ENCODE measurements around the gene NANOS2.
A peak's percentile ranks its signal among the peaks of the same experiment; 100 is the strongest.

The NANOS2 gene

DNA sequence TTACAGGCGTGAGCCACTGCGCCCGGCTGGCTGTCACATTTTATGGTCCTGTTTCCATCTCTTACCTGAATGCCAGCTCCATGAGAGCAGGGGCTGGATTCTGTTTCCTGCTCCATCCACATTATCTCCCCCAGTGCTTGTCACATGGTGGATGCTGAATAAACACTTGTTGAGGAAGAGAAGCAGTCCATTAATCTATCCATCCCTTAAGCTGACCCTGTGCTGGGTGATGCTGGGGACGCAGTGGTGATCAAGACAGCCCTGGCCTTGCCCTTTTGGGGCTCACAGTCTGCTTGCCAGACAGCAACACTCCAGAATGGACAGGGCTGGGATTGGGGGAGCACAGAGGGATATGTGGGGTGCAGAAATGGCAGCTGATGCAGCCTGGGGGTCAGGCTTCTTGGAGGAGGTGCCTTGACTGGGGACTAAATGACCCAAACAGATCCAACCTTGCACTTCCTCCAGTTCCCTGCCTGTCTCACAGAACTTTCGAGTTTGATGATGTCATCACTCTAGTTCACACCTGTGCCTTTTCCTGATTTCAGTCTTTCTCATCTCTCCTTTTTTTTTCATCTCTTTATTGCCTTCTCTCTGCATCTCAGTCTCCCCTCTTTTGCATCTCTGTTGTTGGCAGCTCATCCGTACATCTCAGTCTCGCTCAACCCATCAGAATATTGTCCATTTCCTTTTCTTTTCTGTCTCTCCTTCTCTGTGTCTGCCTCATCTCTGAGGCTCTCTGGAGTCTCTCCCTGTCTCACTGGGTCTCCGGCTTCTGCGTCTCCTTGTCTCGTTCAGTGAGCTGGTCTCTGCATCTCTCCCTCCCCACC lies 33.3 kb downstream of the NANOS2 start:
- Histone ChIP-seq H3K27me3 (ENCODE audit: insufficient read depth, low read length) (no peaks in the 10 kb centered on the region), H3K36me3 (ENCODE audit: insufficient read depth, low read depth, low read length) (no peaks in the 10 kb centered on the region), H3K27ac (ENCODE audit: low read length) (no peak overlapping the region), H3K4me1 (ENCODE audit: insufficient read depth, low read length) (peaks cover 15% of the 10 kb centered on the region; the same call in 1 of the 2 replicates), H3K4me3 (ENCODE audit: low read length) (peak overlapping the region; percentile 65; the same call in 1 of the 2 replicates), H3K9ac (ENCODE audit: low read depth, low read length) (peak overlapping the region; percentile 81; the same call in 1 of the 2 replicates), H3K9me3 (ENCODE audit: insufficient read depth, low read depth, low read length) (no peaks in the 10 kb centered on the region)

GRCh38 chr19:45879971-45880370 lies 34.6 kb downstream of the NANOS2 start:
- no peak overlapping the region for H3K9ac ChIP-seq (ENCODE audit: low read depth, low read length)
- H3K27me3 ChIP-seq (ENCODE audit: insufficient read depth, low read length): no peaks in the 10 kb centered on the region
- H3K9me3 ChIP-seq (ENCODE audit: insufficient read depth, low read depth, low read length): no peaks in the 10 kb centered on the region
- no peak overlapping the region for H3K4me3 ChIP-seq (ENCODE audit: low read length)
- H3K27ac ChIP-seq (ENCODE audit: low read length): no peak overlapping the region
- no peaks in the 10 kb centered on the region for H3K36me3 ChIP-seq (ENCODE audit: insufficient read depth, low read depth, low read length)
- peaks cover 15% of the 10 kb centered on the region; the same call in 1 of the 2 replicates for H3K4me1 ChIP-seq (ENCODE audit: insufficient read depth, low read length)

GRCh38 chr19:45879055-45879454 lies 35.5 kb downstream of the NANOS2 start:
- H3K36me3 ChIP-seq (ENCODE audit: insufficient read depth, low read depth, low read length): no peaks in the 10 kb centered on the region
- no peaks in the 10 kb centered on the region for H3K9me3 ChIP-seq (ENCODE audit: insufficient read depth, low read depth, low read length)
- no peak overlapping the region for H3K4me3 ChIP-seq (ENCODE audit: low read length)
- H3K9ac ChIP-seq (ENCODE audit: low read depth, low read length): no peak overlapping the region
- H3K27ac ChIP-seq (ENCODE audit: low read length): no peak overlapping the region
- H3K4me1 ChIP-seq (ENCODE audit: insufficient read depth, low read length): peaks cover 15% of the 10 kb centered on the region; the same call in 1 of the 2 replicates
- H3K27me3 ChIP-seq (ENCODE audit: insufficient read depth, low read length): no peaks in the 10 kb centered on the region

DNA sequence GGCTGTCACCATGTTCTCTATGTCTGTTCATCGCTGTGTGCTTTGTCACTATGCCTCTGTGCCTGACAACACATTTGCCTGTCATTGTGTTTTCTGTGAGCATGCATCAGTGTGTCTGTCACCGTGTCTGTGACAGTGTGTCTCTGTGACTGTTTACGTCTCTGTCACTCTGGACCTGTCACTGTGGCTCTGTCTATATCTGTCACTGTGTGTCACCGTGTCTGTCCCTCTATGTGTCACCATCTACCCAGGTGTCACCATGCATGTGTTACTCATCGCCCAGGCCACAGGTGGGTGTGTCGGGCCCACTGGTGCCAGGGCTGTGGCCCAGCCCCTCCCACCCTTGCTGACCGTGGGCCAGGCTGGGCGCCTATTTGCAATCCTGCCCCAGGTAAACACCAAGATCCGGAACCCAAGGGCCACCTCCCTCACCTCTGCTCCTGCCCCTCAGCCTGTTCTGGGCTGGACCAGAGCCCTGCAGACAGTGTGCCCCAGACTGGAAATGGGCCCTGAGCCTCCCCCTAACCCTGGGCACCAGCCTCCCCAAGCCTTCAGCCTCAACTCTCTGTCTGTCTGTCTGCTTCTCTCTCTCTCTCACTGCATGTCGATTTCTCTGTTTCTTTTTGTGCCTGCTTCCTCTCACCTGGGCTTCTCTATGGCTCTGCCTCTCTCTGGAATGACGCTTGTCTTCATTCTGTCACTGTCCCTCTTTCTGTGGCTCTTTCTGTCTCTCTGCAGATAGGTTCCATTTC lies 36.4 kb downstream of the NANOS2 start:
- H3K4me3 ChIP-seq (ENCODE audit: low read length): no peak overlapping the region
- peaks cover 15% of the 10 kb centered on the region; the same call in 1 of the 2 replicates for H3K4me1 ChIP-seq (ENCODE audit: insufficient read depth, low read length)
- H3K27ac ChIP-seq (ENCODE audit: low read length): no peak overlapping the region

DNA sequence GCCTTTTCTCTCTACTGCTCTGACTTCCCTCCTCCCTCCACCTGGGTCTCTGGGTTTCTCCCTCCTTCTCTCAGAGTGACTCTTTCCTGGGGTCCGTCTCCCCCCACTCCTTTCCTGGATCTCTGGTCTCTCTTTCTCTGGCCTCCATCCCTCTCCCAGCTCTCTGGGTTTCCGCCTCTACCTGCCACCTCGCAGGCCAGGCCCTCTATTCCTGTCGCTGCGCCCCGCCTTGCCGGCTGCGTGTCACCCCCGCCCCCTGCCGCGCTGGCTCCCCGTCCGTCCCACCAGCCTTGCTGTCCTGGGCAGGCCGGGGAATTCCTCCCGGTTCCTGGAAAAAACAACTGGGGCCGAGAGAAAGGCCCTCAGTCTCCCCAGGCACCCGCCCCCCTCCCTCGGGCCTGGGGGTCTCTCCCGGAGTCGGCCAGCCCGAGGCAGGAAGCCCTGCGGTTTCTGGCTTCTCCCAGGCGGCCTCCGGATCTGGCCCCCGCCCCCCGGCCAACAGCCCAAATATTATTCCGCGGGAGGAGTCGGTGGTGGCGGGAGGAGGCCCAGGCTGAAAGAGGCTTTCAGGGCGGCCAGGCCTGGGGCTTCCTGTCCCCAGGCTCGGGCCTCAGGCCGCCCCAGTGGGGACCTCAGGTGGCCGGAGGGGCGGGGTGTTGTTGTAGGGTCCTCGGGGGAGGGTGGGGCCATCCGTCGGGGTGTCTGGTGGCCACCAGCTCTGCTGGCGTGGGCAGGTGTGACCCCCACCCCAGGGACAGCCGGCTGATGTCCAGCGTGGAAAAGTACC lies 38.0 kb downstream of the NANOS2 start:
- Histone ChIP-seq H3K4me1 (ENCODE audit: insufficient read depth, low read length) (peaks cover 6% of the 10 kb centered on the region; the same call in 1 of the 2 replicates), H3K4me3 (ENCODE audit: low read length) (peak overlapping the region; percentile 63; the same call in 1 of the 2 replicates), H3K27me3 (ENCODE audit: insufficient read depth, low read length) (no peaks in the 10 kb centered on the region), H3K9ac (ENCODE audit: low read depth, low read length) (peak overlapping the region; percentile 56; the same call in 1 of the 2 replicates), H3K27ac (ENCODE audit: low read length) (no peak overlapping the region), H3K9me3 (ENCODE audit: insufficient read depth, low read depth, low read length) (no peaks in the 10 kb centered on the region), H3K36me3 (ENCODE audit: insufficient read depth, low read depth, low read length) (peaks cover 9% of the 10 kb centered on the region; the same call in 1 of the 2 replicates)

More for the DNA sequence above, 36.4 kb downstream of the NANOS2 start:
- Histone ChIP-seq H3K9me3 (ENCODE audit: insufficient read depth, low read depth, low read length) (no peaks in the 10 kb centered on the region), H3K27me3 (ENCODE audit: insufficient read depth, low read length) (no peaks in the 10 kb centered on the region), H3K36me3 (ENCODE audit: insufficient read depth, low read depth, low read length) (peaks cover under 1% of the 10 kb centered on the region; the same call in 1 of the 2 replicates), H3K9ac (ENCODE audit: low read depth, low read length) (no peak overlapping the region)

DNA sequence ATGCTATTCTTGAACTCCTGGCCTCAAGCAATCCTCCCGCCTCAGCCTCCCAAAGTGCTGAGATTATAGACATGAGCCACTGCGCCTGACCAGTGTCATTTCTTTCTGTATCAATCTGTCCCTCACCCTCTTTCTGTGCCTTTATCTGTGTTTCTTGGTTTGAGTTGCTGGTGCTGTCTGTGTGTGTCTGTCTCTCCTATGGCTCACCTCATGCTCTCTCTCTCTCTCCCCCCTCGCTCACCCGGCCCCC lies 38.5 kb downstream of the NANOS2 start:
- Histone ChIP-seq H3K4me3 (ENCODE audit: low read length) (peak overlapping the region; percentile 63; the same call in 1 of the 2 replicates), H3K27ac (ENCODE audit: low read length) (no peak overlapping the region), H3K9me3 (ENCODE audit: insufficient read depth, low read depth, low read length) (no peaks in the 10 kb centered on the region), H3K27me3 (ENCODE audit: insufficient read depth, low read length) (no peaks in the 10 kb centered on the region), H3K4me1 (ENCODE audit: insufficient read depth, low read length) (peaks cover 1% of the 10 kb centered on the region; the same call in 1 of the 2 replicates), H3K9ac (ENCODE audit: low read depth, low read length) (no peak overlapping the region; the same call in 1 of the 2 replicates), H3K36me3 (ENCODE audit: insufficient read depth, low read depth, low read length) (peaks cover 9% of the 10 kb centered on the region; the same call in 1 of the 2 replicates)

GRCh38 chr19:45874620-45874966 lies 40.0 kb downstream of the NANOS2 start:
- Histone ChIP-seq H3K27ac (ENCODE audit: low read length) (no peak overlapping the region), H3K4me1 (ENCODE audit: insufficient read depth, low read length) (no peaks in the 10 kb centered on the region; the same call in 1 of the 2 replicates), H3K36me3 (ENCODE audit: insufficient read depth, low read depth, low read length) (peaks cover 9% of the 10 kb centered on the region; the same call in 1 of the 2 replicates), H3K9me3 (ENCODE audit: insufficient read depth, low read depth, low read length) (no peaks in the 10 kb centered on the region), H3K9ac (ENCODE audit: low read depth, low read length) (no peak overlapping the region), H3K27me3 (ENCODE audit: insufficient read depth, low read length) (no peaks in the 10 kb centered on the region), H3K4me3 (ENCODE audit: low read length) (no peak overlapping the region)

GRCh38 chr19:45873219-45873772 lies 41.3 kb downstream of the NANOS2 start:
- H3K9me3 ChIP-seq (ENCODE audit: insufficient read depth, low read depth, low read length): no peaks in the 10 kb centered on the region
- H3K27ac ChIP-seq (ENCODE audit: low read length): no peak overlapping the region
- no peak overlapping the region for H3K9ac ChIP-seq (ENCODE audit: low read depth, low read length)
- H3K27me3 ChIP-seq (ENCODE audit: insufficient read depth, low read length): no peaks in the 10 kb centered on the region
- H3K4me1 ChIP-seq (ENCODE audit: insufficient read depth, low read length): no peaks in the 10 kb centered on the region; the same call in 1 of the 2 replicates
- peaks cover 9% of the 10 kb centered on the region; the same call in 1 of the 2 replicates for H3K36me3 ChIP-seq (ENCODE audit: insufficient read depth, low read depth, low read length)
- no peak overlapping the region for H3K4me3 ChIP-seq (ENCODE audit: low read length)

DNA sequence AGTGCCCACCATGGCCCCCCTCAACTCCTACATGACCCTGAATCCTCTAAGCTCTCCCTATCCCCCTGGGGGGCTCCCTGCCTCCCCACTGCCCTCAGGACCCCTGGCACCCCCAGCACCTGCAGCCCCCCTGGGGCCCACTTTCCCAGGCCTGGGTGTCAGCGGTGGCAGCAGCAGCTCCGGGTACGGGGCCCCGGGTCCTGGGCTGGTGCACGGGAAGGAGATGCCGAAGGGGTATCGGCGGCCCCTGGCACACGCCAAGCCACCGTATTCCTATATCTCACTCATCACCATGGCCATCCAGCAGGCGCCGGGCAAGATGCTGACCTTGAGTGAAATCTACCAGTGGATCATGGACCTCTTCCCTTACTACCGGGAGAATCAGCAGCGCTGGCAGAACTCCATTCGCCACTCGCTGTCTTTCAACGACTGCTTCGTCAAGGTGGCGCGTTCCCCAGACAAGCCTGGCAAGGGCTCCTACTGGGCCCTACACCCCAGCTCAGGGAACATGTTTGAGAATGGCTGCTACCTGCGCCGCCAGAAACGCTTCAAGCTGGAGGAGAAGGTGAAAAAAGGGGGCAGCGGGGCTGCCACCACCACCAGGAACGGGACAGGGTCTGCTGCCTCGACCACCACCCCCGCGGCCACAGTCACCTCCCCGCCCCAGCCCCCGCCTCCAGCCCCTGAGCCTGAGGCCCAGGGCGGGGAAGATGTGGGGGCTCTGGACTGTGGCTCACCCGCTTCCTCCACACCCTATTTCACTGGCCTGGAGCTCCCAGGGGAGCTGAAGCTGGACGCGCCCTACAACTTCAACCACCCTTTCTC lies 42.3 kb downstream of the NANOS2 start:
- Histone ChIP-seq H3K4me3 (ENCODE audit: low read length) (no peak overlapping the region), H3K9ac (ENCODE audit: low read depth, low read length) (no peak overlapping the region), H3K4me1 (ENCODE audit: insufficient read depth, low read length) (no peaks in the 10 kb centered on the region; the same call in 1 of the 2 replicates), H3K27me3 (ENCODE audit: insufficient read depth, low read length) (no peaks in the 10 kb centered on the region), H3K27ac (ENCODE audit: low read length) (no peak overlapping the region), H3K9me3 (ENCODE audit: insufficient read depth, low read depth, low read length) (no peaks in the 10 kb centered on the region), H3K36me3 (ENCODE audit: insufficient read depth, low read depth, low read length) (peaks cover 9% of the 10 kb centered on the region; the same call in 1 of the 2 replicates)

- Histone ChIP-seq H3K4me1 (ENCODE audit: insufficient read depth, low read length) (peaks cover 1% of the 10 kb centered on the region), H3K27ac (ENCODE audit: low read length) (no peak overlapping the region), H3K36me3 (ENCODE audit: insufficient read depth, low read depth, low read length) (peaks cover 9% of the 10 kb centered on the region; the same call in 1 of the 2 replicates), H3K9ac (ENCODE audit: low read depth, low read length) (no peak overlapping the region), H3K9me3 (ENCODE audit: insufficient read depth, low read depth, low read length) (no peaks in the 10 kb centered on the region), H3K4me3 (ENCODE audit: low read length) (no peak overlapping the region), H3K27me3 (ENCODE audit: insufficient read depth, low read length) (no peaks in the 10 kb centered on the region; the same call in 1 of the 2 replicates)
These were observed 43.8 kb downstream of the NANOS2 start for GRCh38 chr19:45870798-45871197.

Data from iPS-20b (cell line).